Nephron (organoid): ENCODE data around the gene GTF2E1.

ENCODE experiments used
- H3K27ac Mint-ChIP-seq, 3 experiments: 2 replicates each; pipeline ENCODE4 v1.8.0; 2020; ENCODE audit warnings: mixed read lengths in 3 of 3, mild to moderate bottlenecking in 2 of 3, moderate library complexity in 1 of 3
- H3K27me3 Mint-ChIP-seq: 2 replicates; pipeline ENCODE4 v1.8.0; 2021; ENCODE audit warnings: low read depth, mild to moderate bottlenecking, moderate library complexity, mixed read lengths
- H3K36me3 Mint-ChIP-seq: 2 replicates; pipeline ENCODE4 v1.8.0; 2020; ENCODE audit warnings: low read depth, mixed read lengths
- H3K4me1 Mint-ChIP-seq: 2 replicates; pipeline ENCODE4 v1.8.0; 2020; ENCODE audit warnings: mixed read lengths
- H3K4me3 Mint-ChIP-seq, 3 experiments: 2 replicates each; pipeline ENCODE4 v1.8.0; 2020; ENCODE audit warnings: mild to moderate bottlenecking in 3 of 3, mixed read lengths in 3 of 3, moderate library complexity in 2 of 3
- H3K9me3 Mint-ChIP-seq: 2 replicates; pipeline ENCODE4 v1.8.0; 2020; ENCODE audit warnings: mixed read lengths
- CTCF ChIP-seq, 3 experiments: fragments of 200-600 bp; sonication (generic); IDR thresholded peaks; one replicate each; pipeline ENCODE4 v1.5.0; 2021; ENCODE audit warnings: antibody characterized with exemption in 3 of 3; ENCODE audit not compliant: unreplicated experiment in 3 of 3

The GTF2E1 gene

GRCh38 chr3:120820748-120821147 is 78.2 kb downstream of the GTF2E1 start:
- Mint-ChIP-seq H3K9me3 (no peaks in the 10 kb centered on the region), H3K36me3 (no peaks in the 10 kb centered on the region), H3K4me3 (no peak overlapping the region), H3K27ac (no peak overlapping the region), H3K4me1 (no peaks in the 10 kb centered on the region), H3K27me3 (no peaks in the 10 kb centered on the region)
- TF ChIP-seq CTCF (IDR thresholded peaks at IDR 0.05; ENCODE audit: unreplicated experiment in 3 of 3), result no peak

- no peak overlapping the region for H3K27ac Mint-ChIP-seq
- TF ChIP-seq CTCF (IDR thresholded peaks at IDR 0.05; ENCODE audit: unreplicated experiment in 3 of 3), result no peak
- no peaks in the 10 kb centered on the region for H3K4me1 Mint-ChIP-seq
- no peaks in the 10 kb centered on the region for H3K9me3 Mint-ChIP-seq
- no peak overlapping the region for H3K4me3 Mint-ChIP-seq
- no peaks in the 10 kb centered on the region for H3K27me3 Mint-ChIP-seq
- H3K36me3 Mint-ChIP-seq, result no peaks in the 10 kb centered on the region
Observed at GRCh38 chr3:120821426-120821825, 78.9 kb downstream of the GTF2E1 start.

GRCh38 chr3:120823156-120823555 is 80.6 kb downstream of the GTF2E1 start:
- H3K4me3 Mint-ChIP-seq, result no peak overlapping the region
- no peak overlapping the region for H3K27ac Mint-ChIP-seq
- H3K9me3 Mint-ChIP-seq, result no peaks in the 10 kb centered on the region
- H3K27me3 Mint-ChIP-seq, result no peaks in the 10 kb centered on the region
- no peak for TF ChIP-seq CTCF (IDR thresholded peaks at IDR 0.05; ENCODE audit: unreplicated experiment in 3 of 3)
- no peaks in the 10 kb centered on the region for H3K36me3 Mint-ChIP-seq
- H3K4me1 Mint-ChIP-seq, result no peaks in the 10 kb centered on the region

GRCh38 chr3:120824613-120825012 is 82.1 kb downstream of the GTF2E1 start:
- no peak for TF ChIP-seq CTCF (IDR thresholded peaks at IDR 0.05; ENCODE audit: unreplicated experiment in 3 of 3)
- H3K27ac Mint-ChIP-seq, result no peak overlapping the region
- H3K36me3 Mint-ChIP-seq, result no peaks in the 10 kb centered on the region
- no peaks in the 10 kb centered on the region for H3K9me3 Mint-ChIP-seq
- no peak overlapping the region for H3K4me3 Mint-ChIP-seq
- no peaks in the 10 kb centered on the region for H3K4me1 Mint-ChIP-seq
- no peaks in the 10 kb centered on the region for H3K27me3 Mint-ChIP-seq

- Mint-ChIP-seq H3K36me3 (no peaks in the 10 kb centered on the region), H3K27ac (no peak overlapping the region), H3K9me3 (no peaks in the 10 kb centered on the region), H3K4me1 (no peaks in the 10 kb centered on the region), H3K27me3 (no peaks in the 10 kb centered on the region), H3K4me3 (no peak overlapping the region)
- no peak for TF ChIP-seq CTCF (IDR thresholded peaks at IDR 0.05; ENCODE audit: unreplicated experiment in 3 of 3)
Observed at GRCh38 chr3:120828796-120829195, 86.3 kb downstream of the GTF2E1 start.

- Mint-ChIP-seq H3K9me3 (no peaks in the 10 kb centered on the region), H3K27me3 (no peaks in the 10 kb centered on the region), H3K4me1 (no peaks in the 10 kb centered on the region), H3K36me3 (no peaks in the 10 kb centered on the region), H3K4me3 (no peak overlapping the region), H3K27ac (no peak overlapping the region)
- no peak for TF ChIP-seq CTCF (IDR thresholded peaks at IDR 0.05; ENCODE audit: unreplicated experiment in 3 of 3)
Observed at GRCh38 chr3:120831066-120831465, 88.5 kb downstream of the GTF2E1 start.
